GM18505 (cell line): ENCODE measurements around the gene FBXO22.
"Not testable (repeated sequence)": the region's sequence is repeated elsewhere in the genome, so short reads cannot be mapped to it uniquely, and the experiment has no call there.

ENCODE experiments used
- ATAC-seq: cut with Tn5 transposase; IDR thresholded peaks from one replicate; pipeline ENCODE4 v1.9.1; 2021; ENCODE audit not compliant: unreplicated experiment
- POLR2A ChIP-seq: IDR thresholded peaks from 4 replicates; pipeline ENCODE4 v1.6.1; 2011; ENCODE audit warnings: borderline replicate concordance; ENCODE audit not compliant: insufficient read depth, insufficient read length; ENCODE audit errors: extremely low read depth

Gene FBXO22

DNA sequence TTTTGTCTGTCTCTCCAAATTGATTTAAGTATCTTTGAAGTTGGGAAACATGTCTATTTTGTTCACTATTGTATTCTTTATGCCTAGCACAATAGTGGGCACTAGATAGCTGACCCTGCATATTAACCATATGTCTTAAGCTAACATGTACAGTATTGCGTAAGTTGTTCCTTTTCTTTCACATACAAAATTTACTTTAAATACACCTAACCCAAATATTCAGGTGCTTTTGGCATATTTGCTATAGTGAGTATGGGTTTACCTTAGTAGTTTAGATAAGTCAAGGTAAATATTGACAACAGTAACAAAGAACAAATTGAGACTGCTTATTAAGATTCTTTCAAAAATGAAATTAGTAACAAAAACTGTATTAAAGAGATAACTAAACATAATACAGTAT lies 57.7 kb downstream of the FBXO22 start:
- TF ChIP-seq POLR2A: no peak

DNA sequence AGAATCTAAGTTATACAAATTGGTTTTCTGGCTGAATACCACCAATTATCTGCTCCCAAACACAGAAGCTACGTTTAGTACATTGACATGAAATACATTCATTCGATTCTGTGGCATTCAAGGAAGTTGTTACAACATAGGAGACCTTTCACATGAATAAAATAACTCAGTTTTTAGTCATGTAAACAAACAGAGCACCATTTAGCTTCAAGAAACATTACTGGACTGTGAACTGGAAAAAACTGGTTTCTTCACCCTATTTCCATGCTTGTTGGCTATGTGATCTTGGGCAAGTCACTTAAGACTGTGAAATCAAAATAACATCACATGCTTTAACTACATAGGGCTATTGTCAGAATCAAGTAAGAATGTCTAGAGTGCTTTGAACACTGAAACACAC lies 62.4 kb downstream of the FBXO22 start:
- TF ChIP-seq POLR2A: no peak
- ATAC-seq: no peak

More for the DNA sequence above, 57.7 kb downstream of the FBXO22 start:
- ATAC-seq: no peak

DNA sequence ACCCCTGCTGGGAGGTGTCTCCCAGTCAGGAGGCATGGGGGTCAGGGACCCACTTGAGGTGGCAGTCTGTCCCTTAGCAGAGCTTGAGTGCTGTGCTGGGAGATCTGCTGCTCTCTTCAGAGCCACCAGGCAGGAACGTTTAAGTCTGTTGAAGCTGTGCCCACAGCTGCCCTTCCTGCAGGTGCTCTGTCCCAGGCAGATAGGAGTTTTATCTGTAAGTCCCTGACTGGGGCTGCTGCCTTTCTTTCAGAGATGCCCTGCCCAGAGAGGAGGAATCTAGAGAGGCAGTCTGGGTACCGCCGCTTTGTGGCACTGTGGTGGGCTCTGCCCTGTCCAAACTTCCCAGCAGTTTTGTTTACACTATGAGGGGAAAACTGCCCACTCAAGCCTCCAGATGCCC lies 73.1 kb downstream of the FBXO22 start:
- ATAC-seq: not testable (repeated sequence)

- no peak for TF ChIP-seq POLR2A
- no peak for ATAC-seq
Measured at GRCh38 chr15:75981149-75981815, 77.6 kb downstream of the FBXO22 start.

GRCh38 chr15:75982468-75982867 lies 78.8 kb downstream of the FBXO22 start:
- no peak for ATAC-seq
- no peak for TF ChIP-seq POLR2A

DNA sequence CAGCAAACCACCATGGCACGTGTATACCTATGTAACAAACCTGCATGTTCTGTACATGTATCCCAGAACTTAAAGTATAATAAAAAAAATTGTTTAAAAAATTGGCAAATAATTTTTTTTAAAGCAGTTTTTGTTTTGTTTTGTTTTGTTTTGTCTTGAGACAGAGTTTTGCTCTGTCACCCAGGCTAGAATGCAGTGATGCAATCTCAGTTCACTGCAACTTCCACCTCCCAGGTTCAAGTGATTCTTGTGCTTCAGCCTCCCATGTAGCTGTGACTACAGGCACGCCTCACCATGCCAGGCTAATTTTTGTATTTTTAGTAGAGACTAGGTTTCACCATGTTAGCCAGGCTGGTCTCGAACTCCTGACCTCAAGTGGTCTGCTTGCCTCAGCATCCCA lies 81.0 kb downstream of the FBXO22 start:
- ATAC-seq: not testable (repeated sequence)

DNA sequence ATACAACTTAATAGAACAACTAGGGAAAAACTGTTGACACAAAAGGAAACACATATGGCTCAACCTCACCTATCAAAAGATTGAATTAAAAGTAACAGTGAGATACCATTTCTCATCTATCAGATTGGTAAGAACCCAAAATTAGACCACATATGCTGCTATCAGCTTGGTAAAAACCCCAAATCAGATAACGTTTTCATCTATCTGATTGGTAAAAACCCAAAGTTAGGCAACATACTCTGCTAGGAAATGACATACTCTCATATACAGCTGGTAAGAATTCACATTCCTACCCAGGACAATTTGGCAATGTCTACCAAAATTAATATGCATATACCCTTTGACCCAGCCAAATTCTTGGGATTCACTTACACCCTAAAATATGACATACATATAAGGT lies 82.3 kb downstream of the FBXO22 start:
- TF ChIP-seq POLR2A: no peak
- ATAC-seq: no peak

DNA sequence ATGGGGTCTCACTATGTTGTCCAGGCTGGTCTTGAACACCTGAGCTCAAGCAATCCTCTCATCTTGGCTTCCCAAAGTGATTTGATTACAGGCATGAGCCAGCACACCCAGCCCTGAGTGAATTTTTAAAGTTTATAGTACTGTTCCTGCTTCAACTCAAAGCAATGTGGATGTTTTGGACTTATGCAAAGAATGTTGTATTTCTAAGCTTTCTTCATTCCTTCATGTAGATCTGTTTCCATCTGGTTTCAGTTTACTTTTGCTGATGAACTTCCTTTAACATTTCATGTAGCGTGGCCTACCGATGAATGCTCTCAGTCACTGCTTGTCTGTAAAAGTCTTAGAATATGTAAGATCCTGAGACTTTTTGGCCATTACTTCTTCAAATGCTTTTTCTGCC lies 85.4 kb downstream of the FBXO22 start:
- TF ChIP-seq POLR2A: no peak
- ATAC-seq: no peak

DNA sequence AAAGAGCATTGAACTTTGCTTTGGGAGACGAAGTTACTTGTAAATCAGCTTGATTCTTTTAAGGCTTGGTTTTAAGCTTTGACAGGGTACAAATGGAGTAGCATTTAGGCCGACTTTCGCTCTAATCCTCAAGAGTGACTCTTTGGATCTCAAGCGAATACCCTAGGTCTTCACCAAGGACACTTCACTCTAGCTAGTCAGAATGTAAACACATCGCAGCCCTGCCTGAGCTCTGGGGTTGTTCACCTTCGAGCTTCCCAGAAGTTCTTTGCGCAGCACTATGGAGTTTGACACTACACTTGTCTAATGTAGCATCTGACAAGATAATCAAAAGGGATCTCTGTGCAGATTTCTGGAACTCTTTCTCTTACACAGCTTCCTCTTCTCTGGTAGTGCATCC lies 86.2 kb downstream of the FBXO22 start:
- TF ChIP-seq POLR2A: no peak
- ATAC-seq: no peak
